MCF 10A (cell line): Measurements from ENCODE around the gene THRB. TPM values are rescaled to one million over a fixed set of nuclear protein-coding genes. Genes with fewer than 3 reads are reported as not detected.

Experiments
- BruUV-seq: library from RNA; stranded (reverse); fragments of 400-500 nt; replicated peaks from 2 replicates; lab custom pipeline; 2021; lab: Mats Ljungman, UMichigan
- CTCF ChIA-PET: fragments of 300-600 bp; sonication (Branson Sonifier 250); formaldehyde crosslinking; extraction: SDS; loops from one replicate; lab custom pipeline; 2021; ENCODE audit warnings: antibody characterized with exemption, inconsistent platforms; lab: Yijun Ruan, JAX
- POLR2A ChIA-PET: fragments of 300-600, 350-650 bp; sonication (Branson Sonifier 250); formaldehyde crosslinking; extraction: SDS; loops from one replicate; lab custom pipeline; 2020; ENCODE audit warnings: antibody characterized with exemption, inconsistent platforms; lab: Yijun Ruan, JAX
- DNase-seq: peaks from one replicate; pipeline ENCODE4 v3.0.0-alpha.2; 2018; ENCODE audit not compliant: unreplicated experiment
- H3K27ac Mint-ChIP-seq: one replicate; pipeline ENCODE4 v1.8.0; 2022; ENCODE audit warnings: mild to moderate bottlenecking, low read depth, mixed read lengths; ENCODE audit not compliant: unreplicated experiment
- H3K27me3 Mint-ChIP-seq: one replicate; pipeline ENCODE4 v1.8.0; 2022; ENCODE audit warnings: mixed read lengths; ENCODE audit not compliant: insufficient read depth, unreplicated experiment
- H3K36me3 Mint-ChIP-seq: one replicate; pipeline ENCODE4 v1.8.0; 2022; ENCODE audit warnings: mild to moderate bottlenecking, moderate library complexity, mixed read lengths; ENCODE audit not compliant: insufficient read depth, unreplicated experiment
- H3K4me1 Mint-ChIP-seq: one replicate; pipeline ENCODE4 v1.8.0; 2022; ENCODE audit warnings: mixed read lengths; ENCODE audit not compliant: insufficient read depth, unreplicated experiment
- H3K4me3 Mint-ChIP-seq: one replicate; pipeline ENCODE4 v1.8.0; 2022; ENCODE audit warnings: mild to moderate bottlenecking, moderate library complexity, mixed read lengths; ENCODE audit not compliant: unreplicated experiment
- H3K9me3 Mint-ChIP-seq: one replicate; pipeline ENCODE4 v1.8.0; 2022; ENCODE audit warnings: mixed read lengths; ENCODE audit not compliant: unreplicated experiment
- intact Hi-C: fragments of 100-400 bp; cut with micrococcal nuclease; formaldehyde crosslinking; loops from 2 replicates; pipeline ENCODE4 v1.14.1; 2022
- total RNA-seq: library from RNA; stranded (reverse); gene quantifications from 2 replicates; pipeline ENCODE4 v1.2.3, GENCODE V29; 2022
- TF ChIP-seq, protein P1 (sequence below): fragments of 200-600 bp; IDR thresholded peaks from one replicate; pipeline ENCODE4 v1.8.0; 2022; ENCODE audit warnings: antibody characterized with exemption, mild to moderate bottlenecking; ENCODE audit not compliant: unreplicated experiment

The THRB gene
- total RNA-seq, 1 experiment from 2014 or later, result 4.2 TPM

DNA sequence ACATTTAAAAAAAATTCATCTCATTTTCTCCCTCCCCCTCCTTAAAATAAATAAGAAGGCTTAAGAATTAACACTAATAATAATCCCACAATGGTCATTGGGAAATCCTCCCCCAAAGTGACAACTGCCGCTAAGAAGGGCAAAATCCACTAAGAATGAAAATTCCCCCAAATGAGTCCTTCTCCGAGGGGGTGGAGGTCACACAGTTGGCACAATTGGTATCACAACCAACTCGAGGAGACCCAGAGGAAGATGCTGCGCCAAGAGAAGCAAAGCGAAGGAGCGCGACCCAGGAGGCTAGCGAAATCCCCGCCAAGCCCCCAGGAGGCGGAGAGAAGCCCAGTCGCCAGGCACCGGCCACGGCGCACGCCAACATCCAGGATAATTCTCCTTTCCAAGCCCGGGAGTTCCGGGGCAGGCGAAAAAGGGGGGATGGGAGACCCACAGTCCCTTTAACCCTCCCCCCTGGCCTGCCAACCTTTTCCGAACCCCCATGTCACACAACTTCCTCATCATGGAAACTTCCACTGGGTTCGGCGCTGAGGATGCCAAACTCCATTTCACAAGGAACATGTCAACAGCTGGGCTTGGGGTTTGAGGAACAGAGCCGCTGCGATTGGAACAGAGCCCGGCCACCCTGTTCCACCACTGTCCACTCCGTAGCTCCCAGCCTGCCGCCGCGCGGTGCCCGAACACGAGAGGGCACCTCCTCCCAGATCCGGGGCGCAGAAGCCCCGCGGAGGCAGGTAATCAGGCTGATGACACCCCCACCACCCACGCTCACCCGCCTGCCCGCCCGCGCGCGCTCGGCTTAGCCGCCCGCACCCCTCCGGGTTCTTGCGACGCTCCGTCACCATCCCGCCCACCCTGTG, 668 bp downstream of the THRB start:
- POLR2A ChIA-PET, result interaction anchor here (0.6 to 1.7 kb wide), 10 partner anchors 12 to 577 kb away, joined by 3 to 6 read pairs (median 4); partner anchors contain the start of genes NKIRAS1 and RPL15
- no peaks in the 10 kb centered on the region for H3K27me3 Mint-ChIP-seq
- no TSS peak for BruUV-seq
- H3K4me3 Mint-ChIP-seq, result peak overlapping the region; percentile 94
- H3K4me1 Mint-ChIP-seq, result peaks cover 21% of the 10 kb centered on the region
- CTCF ChIA-PET, result interaction anchor here (0.7 to 1.1 kb wide), 2 partner anchors 54 to 137 kb away, joined by 3 read pairs; no protein-coding TSS in a partner anchor
- DNase-seq, result peak; percentile 56
- no peaks in the 10 kb centered on the region for H3K36me3 Mint-ChIP-seq
- H3K9me3 Mint-ChIP-seq, result no peaks in the 10 kb centered on the region
- intact Hi-C loops, result loop anchor here (2.0 kb wide), 4 partner anchors 97 to 189 kb away; no protein-coding TSS in a partner anchor
- TF ChIP-seq, protein P1, sequence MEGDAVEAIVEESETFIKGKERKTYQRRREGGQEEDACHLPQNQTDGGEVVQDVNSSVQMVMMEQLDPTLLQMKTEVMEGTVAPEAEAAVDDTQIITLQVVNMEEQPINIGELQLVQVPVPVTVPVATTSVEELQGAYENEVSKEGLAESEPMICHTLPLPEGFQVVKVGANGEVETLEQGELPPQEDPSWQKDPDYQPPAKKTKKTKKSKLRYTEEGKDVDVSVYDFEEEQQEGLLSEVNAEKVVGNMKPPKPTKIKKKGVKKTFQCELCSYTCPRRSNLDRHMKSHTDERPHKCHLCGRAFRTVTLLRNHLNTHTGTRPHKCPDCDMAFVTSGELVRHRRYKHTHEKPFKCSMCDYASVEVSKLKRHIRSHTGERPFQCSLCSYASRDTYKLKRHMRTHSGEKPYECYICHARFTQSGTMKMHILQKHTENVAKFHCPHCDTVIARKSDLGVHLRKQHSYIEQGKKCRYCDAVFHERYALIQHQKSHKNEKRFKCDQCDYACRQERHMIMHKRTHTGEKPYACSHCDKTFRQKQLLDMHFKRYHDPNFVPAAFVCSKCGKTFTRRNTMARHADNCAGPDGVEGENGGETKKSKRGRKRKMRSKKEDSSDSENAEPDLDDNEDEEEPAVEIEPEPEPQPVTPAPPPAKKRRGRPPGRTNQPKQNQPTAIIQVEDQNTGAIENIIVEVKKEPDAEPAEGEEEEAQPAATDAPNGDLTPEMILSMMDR, result no peak
- peak overlapping the region; percentile 87 for H3K27ac Mint-ChIP-seq

DNA sequence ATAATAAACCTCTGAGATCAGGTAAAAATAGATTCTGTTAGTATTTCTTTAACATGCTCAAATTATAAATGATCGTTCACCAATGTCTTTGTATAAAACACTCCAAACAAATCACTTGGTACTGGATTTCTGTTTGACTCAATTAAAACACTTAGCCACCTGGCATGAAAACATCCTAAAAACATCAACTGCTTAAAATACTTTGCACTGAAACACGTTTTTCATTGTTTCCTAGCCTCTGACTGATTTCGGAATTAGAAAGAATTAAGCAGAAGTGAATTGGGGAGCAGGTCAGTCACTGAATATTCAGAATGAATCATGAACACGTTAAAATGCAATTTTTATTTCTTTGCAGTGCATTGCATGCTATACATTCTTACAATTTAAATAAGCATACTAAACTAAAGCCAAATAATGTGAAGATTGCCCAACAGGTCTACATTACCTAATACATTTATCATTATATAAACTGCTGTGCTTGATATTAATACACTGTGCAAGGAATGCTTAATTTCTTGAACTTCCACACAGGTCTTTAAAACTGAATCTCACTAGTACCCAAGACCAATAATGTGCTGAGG, 1.6 kb downstream of the THRB start:
- CTCF ChIA-PET, result no interaction called here
- H3K4me1 Mint-ChIP-seq, result peaks cover 21% of the 10 kb centered on the region
- peak overlapping the region; percentile 94 for H3K4me3 Mint-ChIP-seq
- H3K27me3 Mint-ChIP-seq, result no peaks in the 10 kb centered on the region
- TF ChIP-seq, protein P1, result no peak
- DNase-seq, result no peak
- intact Hi-C loops, result no loop called here
- TSS peak; percentile 22 for BruUV-seq
- POLR2A ChIA-PET, result interaction anchor here (0.5 kb wide), 1 partner anchor 185 kb away, joined by 3 read pairs; no protein-coding TSS in a partner anchor
- no peaks in the 10 kb centered on the region for H3K36me3 Mint-ChIP-seq
- H3K9me3 Mint-ChIP-seq, result no peaks in the 10 kb centered on the region
- H3K27ac Mint-ChIP-seq, result no peak overlapping the region

DNA sequence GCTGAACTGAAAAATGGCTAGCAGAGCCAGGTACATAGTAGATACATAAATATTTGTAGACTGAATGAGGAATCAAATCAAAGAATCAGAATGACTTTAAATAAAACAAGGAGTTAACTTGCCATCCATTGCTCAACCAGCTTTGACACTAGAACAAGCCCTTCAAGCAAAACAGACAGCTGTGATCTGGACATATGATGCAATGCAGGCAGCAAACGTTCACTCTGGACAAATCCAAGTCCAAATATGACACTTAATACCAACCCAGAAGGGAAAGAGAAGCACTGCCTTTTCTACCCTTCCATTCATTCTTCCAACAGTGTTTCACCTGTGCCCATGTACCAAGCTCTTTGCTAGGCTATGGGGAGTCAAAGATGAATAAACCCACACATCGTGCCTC, 4.5 kb downstream of the THRB start:
- H3K27ac Mint-ChIP-seq, result no peak overlapping the region

More for the DNA sequence above, 4.5 kb downstream of the THRB start:
- intact Hi-C loops, result no loop called here
- Mint-ChIP-seq H3K36me3 (no peaks in the 10 kb centered on the region), H3K9me3 (no peaks in the 10 kb centered on the region), H3K4me3 (no peak overlapping the region), H3K4me1 (peaks cover 45% of the 10 kb centered on the region), H3K27me3 (no peaks in the 10 kb centered on the region)
- TF ChIP-seq, protein P1, result no peak
- POLR2A ChIA-PET, result interaction anchor here (0.5 to 2.0 kb wide), 10 partner anchors 9 to 219 kb away, joined by 3 to 8 read pairs (median 4); no protein-coding TSS in a partner anchor
- CTCF ChIA-PET, result interaction anchor here (0.9 to 1.7 kb wide), 3 partner anchors 125 to 253 kb away, joined by 3 read pairs; no protein-coding TSS in a partner anchor
- no TSS peak for BruUV-seq
- DNase-seq, result peak; percentile 69
